HG02623 (cell line): ENCODE measurements around the gene IFNA8.
A peak's percentile ranks its signal among the peaks of the same experiment; 100 is the strongest.
"Not testable (repeated sequence)": the region's sequence is repeated elsewhere in the genome, so short reads cannot be mapped to it uniquely, and the experiment has no call there.

Source experiments
- ATAC-seq: cut with Tn5 transposase; IDR thresholded peaks from one replicate; pipeline ENCODE4 v1.9.1; 2021; ENCODE audit warnings: moderate library complexity; ENCODE audit not compliant: unreplicated experiment

Gene IFNA8

GRCh38 chr9:21428235-21428634, 19.3 kb downstream of the IFNA8 start:
- no peak for ATAC-seq

GRCh38 chr9:21429191-21429590, 20.3 kb downstream of the IFNA8 start:
- ATAC-seq, result no peak

- ATAC-seq, result peak; percentile 56
These were observed 23.9 kb downstream of the IFNA8 start for GRCh38 chr9:21432672-21433425.

- no peak for ATAC-seq
These were observed 25.5 kb downstream of the IFNA8 start for GRCh38 chr9:21434202-21435014.

GRCh38 chr9:21435015-21435383, 26.1 kb downstream of the IFNA8 start:
- not testable (repeated sequence) for ATAC-seq

- no peak for ATAC-seq
These were observed 31.2 kb downstream of the IFNA8 start, which contains the start of gene IFNA1 for GRCh38 chr9:21440139-21440538. TSS of gene IFNA1 (plus strand) at chr9:21440439. CDS start at chr9:21440508, 69 bp downstream.

GRCh38 chr9:21443849-21444625, 35.1 kb downstream of the IFNA8 start:
- peak; percentile 89 for ATAC-seq

- not testable (repeated sequence) for ATAC-seq
These were observed 40.4 kb downstream of the IFNA8 start for GRCh38 chr9:21449312-21449711.

GRCh38 chr9:21450733-21451394, 41.9 kb downstream of the IFNA8 start:
- ATAC-seq, result no peak

- no peak for ATAC-seq
These were observed 43.8 kb downstream of the IFNA8 start for GRCh38 chr9:21452681-21453080.

- no peak for ATAC-seq
These were observed 45.2 kb downstream of the IFNA8 start for GRCh38 chr9:21454149-21454548.

- ATAC-seq, result peak; percentile 93
These were observed 46.4 kb downstream of the IFNA8 start for GRCh38 chr9:21455320-21455719.
